ENCODE measurements around the gene TMEM25. TPM values are rescaled to one million over a fixed set of nuclear protein-coding genes. Genes with fewer than 3 reads are reported as not detected.

Gene TMEM25
- polyA plus RNA-seq, 2 of the 4 experiments (the other 2 are of a cell fraction): 0.56 to 0.75 TPM

GRCh38 chr11:118527109-118527508 is 3.9 kb upstream of the TMEM25 start, which contains the start of gene TTC36 (continued):
- no peak for TF ChIP-seq ELK1 (IDR thresholded peaks at IDR 0.05; ENCODE audit: low read depth, low read length)
- TF ChIP-seq ZFP36 (IDR thresholded peaks at IDR 0.05; ENCODE audit: borderline replicate concordance, partially characterized antibody): no peak

GRCh38 chr11:118528511-118528910 is 2.5 kb upstream of the TMEM25 start:
- no peak for FAIRE-seq
- Histone ChIP-seq H3K27ac (no peak overlapping the region), H3K4me3 (no peak overlapping the region), H3K9me3 (no peaks in the 10 kb centered on the region), H3K4me2 (no peak overlapping the region), H3K4me1 (no peaks in the 10 kb centered on the region)
- no peak for TF ChIP-seq SMC3 (IDR thresholded peaks at IDR 0.05)
- no peak for TF ChIP-seq CBX8 (IDR thresholded peaks at IDR 0.05)
- TF ChIP-seq HOXB5 (CRISPR knock-in tag; IDR thresholded peaks at IDR 0.05): no peak
- TF ChIP-seq KDM1A (IDR thresholded peaks at IDR 0.05; ENCODE audit: low read depth): no peak
- WGBS (ENCODE audit: missing lambda C conversion rate): no CpG with 5 or more reads among the region's 6 CpGs
- ChIA-PET POLR2A (no interaction called here), CTCF (interaction anchor here (1.4 kb wide), 1 partner anchor 14 kb away, joined by 3 read pairs; no protein-coding TSS in a partner anchor)
- ATAC-seq: no peak
- DNase-seq (ENCODE audit: low read depth in 1 of 2, low spot score in 1 of 2): no peak

GRCh38 chr11:118529584-118530175 is 1.3 kb upstream of the TMEM25 start:
- no peak for ATAC-seq
- no peak overlapping the region for H3K4me3 ChIP-seq
- DNase-seq (ENCODE audit: low read depth in 1 of 2, low spot score in 1 of 2): no peak
- peak overlapping the region; percentile 87; the same call in 1 of the 3 replicates for H3K4me2 ChIP-seq
- H3K27ac ChIP-seq: no peak overlapping the region
- 84% methylated on average over 5 of the region's 5 CpGs for WGBS (ENCODE audit: missing lambda C conversion rate)
- ChIA-PET POLR2A (no interaction called here), CTCF (no interaction called here)
- no peak for FAIRE-seq
- TF ChIP-seq KDM5A (IDR thresholded peaks at IDR 0.05): no peak
- TF ChIP-seq ZNF302 (CRISPR knock-in tag; IDR thresholded peaks at IDR 0.05): no peak
- no peak for TF ChIP-seq POLR2AphosphoS2 (conservative IDR thresholded peaks at IDR 0.05; ENCODE audit: low read length)
- no peak for TF ChIP-seq ATOH8 (CRISPR knock-in tag; IDR thresholded peaks at IDR 0.05; ENCODE audit: low read depth)
- no peak for TF ChIP-seq RAD21 (conservative IDR thresholded peaks at IDR 0.05 in 1 of 2, IDR thresholded peaks at IDR 0.05 in 1 of 2)
- TF ChIP-seq RCOR1 (IDR thresholded peaks at IDR 0.05; ENCODE audit: low read depth, low read length): no peak
- TF ChIP-seq CTCF (IDR thresholded peaks at IDR 0.05): no peak
- H3K4me1 ChIP-seq: no peaks in the 10 kb centered on the region
- H3K9me3 ChIP-seq: no peaks in the 10 kb centered on the region

- TF ChIP-seq EHF (CRISPR knock-in tag; IDR thresholded peaks at IDR 0.05): no peak
- TF ChIP-seq FOSB (CRISPR knock-in tag; IDR thresholded peaks at IDR 0.05): no peak
- TF ChIP-seq HOXA7 (CRISPR knock-in tag; IDR thresholded peaks at IDR 0.05): no peak
- TF ChIP-seq RAD21 (conservative IDR thresholded peaks at IDR 0.05 in 1 of 2, IDR thresholded peaks at IDR 0.05 in 1 of 2): no peak
- no peak for TF ChIP-seq KDM5A (IDR thresholded peaks at IDR 0.05)
- TF ChIP-seq TP53 (CRISPR knock-in tag; IDR thresholded peaks at IDR 0.05): no peak
- no peak for TF ChIP-seq CHD2 (IDR thresholded peaks at IDR 0.05; ENCODE audit: low read length, partially characterized antibody)
- no peak for TF ChIP-seq ESRRA (IDR thresholded peaks at IDR 0.05; ENCODE audit: borderline replicate concordance, low read length)
- TF ChIP-seq RCOR1 (IDR thresholded peaks at IDR 0.05; ENCODE audit: low read depth, low read length): no peak
- peak overlapping the region; percentile 87 for H3K4me2 ChIP-seq
- DNase-seq (ENCODE audit: low read depth in 1 of 2, low spot score in 1 of 2) (no peak), ATAC-seq (no peak), FAIRE-seq (no peak)
- 73% methylated on average over 14 of the region's 31 CpGs for WGBS (ENCODE audit: missing lambda C conversion rate)
- H3K9me3 ChIP-seq: no peaks in the 10 kb centered on the region
- CTCF ChIA-PET: no interaction called here
- POLR2A ChIA-PET: no interaction called here
- peak overlapping the region; percentile 66 for H3K4me3 ChIP-seq
- peak overlapping the region; percentile 62 to 84; a peak in 5 of 6 replicates for H3K27ac ChIP-seq
- H3K4me1 ChIP-seq: no peaks in the 10 kb centered on the region
Measured at GRCh38 chr11:118530180-118530682, 761 bp upstream of the TMEM25 start.

All from A549 (cell line).